ENCODE data around the gene DMWD.
"Not testable (repeated sequence)": the region's sequence is repeated elsewhere in the genome, so short reads cannot be mapped to it uniquely, and the experiment has no call there.

Gene DMWD

DNA sequence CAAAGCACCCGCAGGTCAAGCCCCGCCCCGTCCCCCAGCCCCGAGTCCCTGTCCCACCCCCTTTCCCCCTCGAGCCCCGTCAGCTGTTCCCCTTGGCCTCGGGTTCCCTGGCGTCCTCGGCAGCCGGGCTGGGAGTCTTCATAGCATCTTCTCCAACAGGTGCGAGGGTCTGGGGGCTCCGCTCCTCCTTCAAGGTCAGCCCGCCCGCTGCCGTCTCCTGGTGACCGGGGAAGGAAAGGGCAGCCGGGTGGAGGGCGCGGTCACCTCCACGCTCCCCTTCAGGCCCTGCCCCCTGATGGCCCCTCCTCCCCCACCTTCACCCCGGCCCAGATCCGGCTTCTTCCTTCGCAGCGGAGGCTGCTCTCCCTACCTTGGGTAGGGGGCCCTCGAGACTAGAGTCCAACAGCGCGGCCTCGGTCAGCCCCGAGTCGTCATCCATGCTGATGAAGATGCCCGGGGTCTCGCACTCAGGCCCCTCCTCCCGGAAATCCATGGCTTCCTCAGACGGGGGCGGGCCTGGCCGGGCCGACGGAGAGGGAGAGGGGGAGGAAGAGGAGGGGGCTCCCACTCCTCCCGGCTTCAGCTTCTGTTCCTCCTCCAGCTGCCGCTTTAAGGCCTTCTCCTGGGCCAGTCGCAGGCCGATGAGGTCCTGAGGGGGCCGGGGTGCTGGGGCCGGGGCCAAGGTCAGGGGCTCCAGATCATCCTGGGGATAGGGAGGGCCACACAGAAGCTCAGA is 23.0 kb upstream of the DMWD start:
- no peak for DNase-seq

DNA sequence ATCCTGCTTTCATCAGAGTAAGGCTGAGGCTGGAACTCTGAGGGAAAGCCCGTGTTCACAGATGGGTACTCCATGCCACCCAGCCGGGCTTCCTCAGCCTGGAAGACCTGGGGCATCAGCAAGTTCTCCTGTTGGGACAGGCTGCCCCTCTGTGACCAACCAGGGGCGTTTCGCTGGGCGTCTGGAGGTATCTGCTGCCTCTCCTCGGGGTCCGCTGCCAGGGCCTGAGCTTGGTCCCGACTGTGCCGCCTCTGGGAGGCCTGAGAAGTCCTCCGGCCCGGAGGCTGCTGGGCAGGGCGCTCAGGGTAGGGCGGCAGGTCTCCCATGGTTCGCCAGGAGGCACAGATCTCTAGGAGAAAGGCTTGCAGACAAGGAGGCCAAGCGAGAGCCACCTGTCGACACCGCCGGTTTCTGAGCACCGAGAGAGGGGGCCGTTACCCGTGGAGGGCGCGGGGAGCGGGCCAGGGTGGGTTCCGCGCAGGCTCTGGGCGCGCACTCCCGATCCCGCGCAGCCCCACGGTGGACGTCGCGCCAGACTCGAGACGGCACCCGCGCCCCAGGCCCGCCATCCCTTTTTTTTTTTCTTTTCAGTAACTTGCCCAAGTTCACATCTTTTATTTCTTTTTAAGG is 22.3 kb upstream of the DMWD start, which contains the start of gene RSPH6A:
Gene RSPH6A (minus strand): TSS at position 458 of the 630 bp plus-strand sequence. CDS start 132 bp downstream, at position 326.
- no peak for DNase-seq

- DNase-seq: no peak
Measured at GRCh38 chr19:45814166-45814780, 21.6 kb upstream of the DMWD start.

GRCh38 chr19:45812297-45812696 is 19.7 kb upstream of the DMWD start:
- no peak for DNase-seq

DNA sequence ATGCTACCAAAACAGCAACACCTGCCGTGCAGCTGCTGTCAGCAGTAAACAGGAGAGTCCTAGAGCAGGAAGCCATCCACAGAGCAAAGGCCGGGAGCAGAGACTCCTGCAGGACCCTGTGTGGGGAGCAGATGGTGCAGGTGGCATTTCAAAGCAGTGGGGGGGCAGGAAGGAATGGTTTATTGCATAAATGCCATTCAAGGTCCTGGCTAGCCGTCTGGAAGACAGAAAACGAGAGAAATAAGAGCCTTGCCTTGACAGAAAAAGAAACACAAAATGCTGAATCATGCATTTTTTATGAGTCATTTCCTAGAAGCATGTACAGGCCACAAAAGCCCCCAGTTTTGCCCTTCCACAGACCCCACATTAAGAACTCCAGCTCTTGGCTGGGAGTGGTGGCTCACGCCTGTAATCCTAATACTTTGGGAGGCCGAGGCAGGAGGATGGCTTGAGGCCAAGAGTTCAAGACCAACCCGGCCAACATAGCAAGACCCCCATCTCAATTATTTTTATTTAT is 17.1 kb upstream of the DMWD start:
- no peak for DNase-seq

DNA sequence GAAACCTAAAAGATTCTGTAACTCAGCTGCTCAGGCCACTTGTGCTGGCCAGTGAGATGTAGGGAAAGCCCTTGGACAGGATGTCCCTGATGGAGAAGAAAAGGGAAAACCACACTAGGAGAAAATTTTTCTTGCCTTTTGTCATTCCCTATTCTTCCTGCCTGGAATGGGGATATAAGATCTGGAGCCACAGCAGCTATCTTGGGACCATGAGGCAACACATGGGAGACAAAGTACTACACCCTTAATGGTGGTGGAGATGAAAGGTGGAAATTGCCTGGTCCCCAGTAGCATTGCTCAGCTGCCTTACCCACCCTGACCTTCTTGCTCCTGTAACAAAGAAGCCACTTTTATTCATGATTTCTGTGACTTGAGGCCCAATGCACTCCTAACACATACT is 13.1 kb upstream of the DMWD start:
- no peak for DNase-seq

GRCh38 chr19:45804959-45805230 is 12.2 kb upstream of the DMWD start:
- DNase-seq: no peak

- no peak for DNase-seq
Measured at GRCh38 chr19:45804140-45804958, 11.7 kb upstream of the DMWD start.

DNA sequence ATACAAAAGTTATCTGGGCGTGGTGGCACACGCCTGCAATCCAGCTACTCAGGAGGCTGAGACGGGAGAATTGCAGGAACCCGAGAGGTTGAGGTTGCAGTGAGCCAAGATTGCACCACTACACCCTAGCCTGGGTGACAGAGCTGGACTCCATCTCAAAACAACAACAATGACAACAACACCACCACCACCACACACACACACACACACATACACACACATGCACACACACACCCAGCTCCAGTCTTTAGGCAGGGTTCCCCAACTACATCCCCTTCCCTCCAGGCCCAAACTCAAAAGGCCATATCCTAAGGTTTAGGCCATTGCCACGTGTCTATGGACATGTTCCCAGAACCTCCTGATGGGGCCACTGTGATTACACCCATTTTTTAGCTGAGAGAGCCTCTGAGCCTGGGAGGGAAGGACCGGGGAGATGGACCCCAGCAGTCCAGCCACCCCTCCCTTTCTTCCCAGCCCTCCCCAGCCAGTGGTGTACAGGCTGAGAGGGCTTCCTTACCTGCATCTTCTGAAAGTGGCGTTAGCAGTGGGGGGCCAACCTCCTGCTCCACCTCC is 9.0 kb upstream of the DMWD start:
- no peak for DNase-seq

DNA sequence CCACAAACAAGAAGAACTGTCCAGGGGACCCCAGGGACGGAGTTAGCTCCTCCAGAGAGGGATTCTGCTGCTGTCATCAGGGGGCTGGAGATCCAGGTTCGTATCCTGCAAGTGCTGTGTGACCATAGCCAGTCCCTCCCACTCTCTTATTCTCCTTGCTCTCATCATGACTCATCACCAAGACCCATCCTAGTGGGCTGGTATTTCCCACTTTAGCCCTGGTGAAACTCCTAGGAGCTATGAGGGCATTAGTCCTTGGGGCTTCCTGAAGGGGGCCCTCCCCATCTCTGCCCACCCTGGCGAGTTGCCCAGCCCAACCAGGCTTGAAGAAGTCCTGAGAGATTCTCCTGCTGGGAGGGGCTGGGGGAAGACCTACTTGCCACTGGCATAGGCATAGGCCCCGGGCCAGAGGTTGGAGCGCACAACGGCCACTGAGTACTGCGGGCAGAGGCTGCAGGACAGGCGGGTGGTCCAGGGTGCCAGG is 7.5 kb upstream of the DMWD start:
- no peak for DNase-seq

GRCh38 chr19:45799541-45799940 is 6.9 kb upstream of the DMWD start:
- not testable (repeated sequence) for DNase-seq

- DNase-seq: peak; percentile 58
Measured at GRCh38 chr19:45798995-45799517, 6.4 kb upstream of the DMWD start.

GRCh38 chr19:45794627-45795026 is 2.0 kb upstream of the DMWD start:
- DNase-seq: no peak

GRCh38 chr19:45793876-45794275 is 1.2 kb upstream of the DMWD start:
- no peak for DNase-seq

- DNase-seq: no peak
Measured at GRCh38 chr19:45793178-45793564, 526 bp upstream of the DMWD start.

DNA sequence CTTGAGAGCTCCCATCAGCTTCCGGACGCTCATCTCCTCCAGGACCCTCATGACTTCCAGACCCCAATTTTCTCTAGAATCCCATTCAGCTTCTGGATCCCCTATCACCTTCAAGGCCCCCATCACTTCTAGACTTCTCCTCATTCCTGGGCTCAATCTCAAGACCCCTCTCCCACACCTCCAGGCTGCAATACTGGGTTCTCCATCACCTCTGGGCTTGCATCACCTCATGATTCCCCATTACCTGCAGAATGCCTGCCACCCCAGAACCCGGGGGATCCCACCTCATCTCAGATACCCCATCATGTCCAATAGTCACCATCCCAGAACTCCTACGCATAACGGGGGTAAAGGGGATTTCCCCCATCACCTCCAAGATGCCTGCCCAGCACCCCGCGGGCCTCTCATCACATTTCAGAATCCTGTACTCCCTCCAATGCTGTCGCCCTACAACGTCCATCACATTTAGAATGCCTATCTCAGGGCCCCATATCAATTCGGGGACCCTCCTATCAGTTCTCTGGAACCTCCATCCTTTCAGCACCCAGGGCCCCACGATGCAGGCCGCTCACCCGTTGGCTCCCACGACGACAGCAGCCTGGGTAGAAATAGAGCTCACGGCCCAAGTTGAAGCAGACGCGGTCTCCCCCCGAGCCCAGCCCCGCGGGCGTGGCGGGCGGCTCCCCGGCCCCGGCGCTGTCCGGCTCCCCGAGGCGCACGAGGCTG is 738 bp downstream of the DMWD start:
- no peak for DNase-seq

GRCh38 chr19:45790942-45791341 is 1.7 kb downstream of the DMWD start:
- peak; percentile 58 for DNase-seq

DNA sequence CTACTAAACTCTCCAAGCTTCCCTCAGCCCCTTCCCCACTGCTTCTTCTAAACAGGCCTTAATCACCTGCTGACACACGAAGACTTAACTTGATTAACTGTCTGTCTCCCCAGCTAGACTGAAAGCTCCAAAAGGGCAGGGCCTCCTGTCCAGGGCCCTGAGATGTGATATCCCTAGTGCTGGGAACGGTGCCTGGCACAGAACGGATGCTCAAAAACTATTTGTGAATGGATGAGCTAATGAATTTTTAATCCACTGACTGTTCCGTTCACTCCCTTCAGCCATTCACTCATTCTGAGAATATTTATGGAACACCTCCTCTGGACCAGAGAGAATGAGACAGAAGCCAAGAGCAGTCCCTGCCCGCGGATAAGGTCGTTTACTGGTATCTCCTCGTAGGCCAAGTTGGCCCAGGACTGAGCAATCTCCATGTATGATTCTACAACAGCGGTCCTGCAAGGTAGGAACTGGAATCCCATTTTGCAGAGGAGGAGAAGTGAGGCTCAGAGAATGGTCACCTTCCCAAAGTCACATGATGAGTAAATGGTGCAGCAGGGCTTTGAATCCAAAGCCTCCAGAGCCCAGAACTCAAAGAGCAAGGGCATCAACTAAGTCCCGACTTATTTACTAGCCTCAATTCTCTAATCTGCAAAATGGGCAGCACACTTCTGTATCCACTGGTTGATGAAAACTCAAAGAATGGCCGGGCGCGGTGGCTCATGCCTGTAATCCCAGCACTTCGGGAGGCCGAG is 3.4 kb downstream of the DMWD start:
- no peak for DNase-seq

DNA sequence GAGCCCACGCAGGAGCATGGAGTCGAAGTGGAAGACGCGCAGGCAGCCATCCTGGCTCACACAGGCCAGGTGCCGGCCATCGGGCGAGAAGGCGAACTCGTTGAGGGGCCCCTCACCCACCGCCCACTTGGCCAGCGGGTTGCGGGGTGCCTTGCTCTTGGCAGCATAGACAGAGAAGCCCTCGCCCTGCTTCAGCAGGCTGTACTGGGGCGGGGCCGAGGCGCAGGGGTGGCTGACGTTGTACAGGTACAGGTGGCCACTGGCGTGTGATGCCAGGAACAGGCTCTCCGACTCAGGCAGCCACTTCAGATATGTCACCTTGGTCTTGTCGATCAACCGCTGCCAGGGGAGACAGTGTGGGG is 6.1 kb downstream of the DMWD start:
- no peak for DNase-seq

DNA sequence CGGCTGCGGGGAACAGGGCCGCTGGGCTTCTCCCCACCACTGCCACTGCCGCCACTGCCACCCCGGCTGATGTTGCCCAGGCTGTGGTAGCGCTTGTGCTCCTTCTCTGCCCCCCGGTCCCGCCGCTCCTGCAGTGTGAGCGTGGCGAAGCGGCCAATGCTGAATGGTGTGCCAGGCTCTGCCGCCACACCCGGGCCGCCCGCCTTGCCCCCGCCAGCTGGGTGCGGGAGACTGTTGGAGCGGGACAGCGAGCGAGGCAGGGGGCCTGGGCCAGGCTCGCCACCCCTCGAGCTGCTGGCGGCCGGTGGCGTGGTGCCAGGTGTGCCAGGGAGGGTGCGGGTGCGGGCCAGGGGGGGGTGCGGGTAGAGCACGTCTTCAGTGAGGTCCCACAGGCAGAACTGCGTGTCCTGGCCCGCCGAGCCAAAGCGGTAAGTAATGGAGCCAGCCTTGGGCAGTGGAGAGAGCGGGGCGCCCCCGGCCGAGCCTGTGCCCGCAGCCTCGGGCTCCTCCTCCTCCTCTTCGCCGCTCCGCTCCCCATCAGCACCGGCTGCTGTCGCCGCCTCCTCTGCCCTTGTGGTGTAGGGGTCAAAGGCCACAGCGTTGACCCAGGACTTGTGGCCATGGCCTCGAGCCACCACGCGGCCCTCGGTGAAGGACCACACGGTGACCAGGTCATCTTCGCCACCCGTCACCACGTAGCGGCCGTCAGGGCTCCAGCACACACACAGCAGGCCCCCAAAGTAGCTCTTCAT is 6.7 kb downstream of the DMWD start:
- DNase-seq: no peak

Measured in CD4-positive, alpha-beta T cell treated with Interferon gamma for 1 hour (primary cell).